IMR-90 (cell line): ENCODE data around the gene MAEA. TPM values are rescaled to one million over a fixed set of nuclear protein-coding genes. Genes with fewer than 3 reads are reported as not detected.

Experiments
- ATAC-seq: fragments of 200-7000 bp; cut with Tn5 transposase; 2 replicates; pipeline ENCODE4 v1.9.1; 2020; ENCODE audit warnings: low read depth, mild to moderate bottlenecking, moderate library complexity
- BruUV-seq: library from RNA; stranded (reverse); fragments of 400-500 nt; replicated peaks from 2 replicates; lab custom pipeline; 2021; lab: Mats Ljungman, UMichigan
- CTCF ChIA-PET: fragments of 300-600 bp; formaldehyde crosslinking; extraction: SDS; loops from one replicate; lab custom pipeline; 2021; ENCODE audit warnings: antibody characterized with exemption; lab: Yijun Ruan, JAX
- POLR2A ChIA-PET: fragments of 300-600 bp; sonication (Branson Sonifier 250); formaldehyde crosslinking; loops from one replicate; lab custom pipeline; 2022; ENCODE audit warnings: antibody characterized with exemption; ENCODE audit not compliant: unreplicated experiment; lab: Charles Lee
- DNase-seq: peaks from one replicate; pipeline ENCODE4 v3.0.0; 2013
- H2AFZ ChIP-seq: replicated peaks from 2 replicates; pipeline ENCODE3; 2013; ENCODE audit warnings: low read length, mild to moderate bottlenecking; ENCODE audit not compliant: poor library complexity
- H2AK5ac ChIP-seq: 2 replicates; pipeline ENCODE4 v1.6.1; 2013; ENCODE audit warnings: low read depth, low read length, inconsistent platforms
- H2AK9ac ChIP-seq: replicated peaks from 2 replicates; pipeline ENCODE3; 2013; ENCODE audit warnings: mild to moderate bottlenecking, low read depth, low read length, moderate library complexity; ENCODE audit not compliant: poor library complexity
- H2BK120ac ChIP-seq: 2 replicates; pipeline ENCODE4 v1.6.1; 2013; ENCODE audit warnings: low read depth, low read length, inconsistent platforms
- H2BK15ac ChIP-seq: 3 replicates; pipeline ENCODE4 v1.6.1; 2013; ENCODE audit warnings: low read depth, low read length, inconsistent platforms
- H2BK20ac ChIP-seq: 2 replicates; pipeline ENCODE4 v1.6.1; 2013; ENCODE audit warnings: low read depth, mild to moderate bottlenecking, inconsistent platforms, low read length, moderate library complexity
- H2BK5ac ChIP-seq: 2 replicates; pipeline ENCODE4 v1.6.1; 2013; ENCODE audit warnings: mild to moderate bottlenecking, low read depth, low read length, inconsistent platforms; ENCODE audit not compliant: poor library complexity, severe bottlenecking
- H3K14ac ChIP-seq: replicated peaks from 2 replicates; pipeline ENCODE4 v1.6.1; 2013; ENCODE audit warnings: low read depth, low read length, inconsistent platforms
- H3K18ac ChIP-seq: 2 replicates; pipeline ENCODE4 v1.6.1; 2013; ENCODE audit warnings: low read depth, low read length, control low read depth
- H3K23ac ChIP-seq: 2 replicates; pipeline ENCODE4 v1.6.1; 2013; ENCODE audit warnings: low read depth, low read length, inconsistent platforms
- H3K27ac ChIP-seq: 2 replicates; pipeline ENCODE4 v1.5.1; 2013; ENCODE audit warnings: mild to moderate bottlenecking, control low read depth, low read length; ENCODE audit not compliant: insufficient read depth
- H3K27me3 ChIP-seq: 2 replicates; pipeline ENCODE4 v1.6.1; 2013; ENCODE audit warnings: low read length; ENCODE audit not compliant: control insufficient read depth, insufficient read depth
- H3K36me3 ChIP-seq: 2 replicates; pipeline ENCODE4 v1.6.1; 2013; ENCODE audit warnings: low read length, mixed read lengths; ENCODE audit not compliant: control insufficient read depth, insufficient read depth
- H3K4ac ChIP-seq: 2 replicates; pipeline ENCODE4 v1.6.1; 2013; ENCODE audit warnings: low read depth, low read length, inconsistent platforms
- H3K4me1 ChIP-seq: 2 replicates; pipeline ENCODE4 v1.6.1; 2013; ENCODE audit warnings: low read length, mixed read lengths; ENCODE audit not compliant: control insufficient read depth, insufficient read depth
- H3K4me2 ChIP-seq: 2 replicates; pipeline ENCODE4 v1.6.1; 2013; ENCODE audit warnings: low read depth, mild to moderate bottlenecking, control low read depth, low read length, moderate library complexity
- H3K4me3 ChIP-seq: 2 replicates; pipeline ENCODE4 v1.5.1; 2013; ENCODE audit warnings: low read depth, mild to moderate bottlenecking, control low read depth, low read length, moderate library complexity; ENCODE audit not compliant: insufficient read depth
- H3K56ac ChIP-seq: 2 replicates; pipeline ENCODE4 v1.6.1; 2013; ENCODE audit warnings: low read length, inconsistent platforms; ENCODE audit not compliant: insufficient read depth; ENCODE audit errors: extremely low read depth
- H3K79me1 ChIP-seq, 2 experiments: 2 replicates each; pipeline ENCODE4 v1.6.1; 2013; ENCODE audit warnings: low read length in 2 of 2, inconsistent platforms in 1 of 2, low read depth in 1 of 2
- H3K9ac ChIP-seq: 2 replicates; pipeline ENCODE4 v1.6.1; 2013; ENCODE audit warnings: low read depth, low read length, control low read depth
- H3K9me1 ChIP-seq: 2 replicates; pipeline ENCODE4 v1.6.1; 2013; ENCODE audit warnings: low read length, inconsistent platforms; ENCODE audit not compliant: insufficient read depth
- H3K9me3 ChIP-seq: 2 replicates; pipeline ENCODE4 v1.6.1; 2013; ENCODE audit warnings: low read length; ENCODE audit not compliant: control insufficient read depth, insufficient read depth
- H4K20me1 ChIP-seq: 2 replicates; pipeline ENCODE4 v1.6.1; 2013; ENCODE audit warnings: low read length, inconsistent platforms; ENCODE audit not compliant: insufficient read depth
- H4K5ac ChIP-seq: 2 replicates; pipeline ENCODE4 v1.6.1; 2013; ENCODE audit warnings: mild to moderate bottlenecking, low read depth, low read length, control low read depth
- H4K8ac ChIP-seq, 2 experiments: 2 replicates each; pipeline ENCODE4 v1.6.1; 2013; ENCODE audit warnings: low read depth in 2 of 2, low read length in 2 of 2, control low read depth in 1 of 2, inconsistent platforms in 1 of 2
- H4K91ac ChIP-seq: 2 replicates; pipeline ENCODE4 v1.6.1; 2013; ENCODE audit warnings: low read depth, low read length, inconsistent platforms; ENCODE audit not compliant: insufficient read depth
- CHD1 ChIP-seq: IDR thresholded peaks from 2 replicates; pipeline ENCODE4 v1.6.1; 2012; ENCODE audit warnings: low read depth, low read length, improper control_type of control experiment
- ELK1 ChIP-seq: fragments of 150-350 bp; IDR thresholded peaks from 2 replicates; pipeline ENCODE4 v1.6.1; 2016; ENCODE audit warnings: low read depth, mild to moderate bottlenecking, low read length, moderate library complexity, borderline replicate concordance
- FOS ChIP-seq: fragments of 150-350 bp; IDR thresholded peaks from 2 replicates; pipeline ENCODE4 v1.6.1; 2016; ENCODE audit warnings: low read depth, low read length
- MXI1 ChIP-seq: IDR thresholded peaks from 2 replicates; pipeline ENCODE4 v1.6.1; 2012; ENCODE audit warnings: low read depth, mild to moderate bottlenecking, low read length, moderate library complexity, borderline replicate concordance
- POLR2A ChIP-seq: IDR thresholded peaks from 2 replicates; pipeline ENCODE4 v1.6.1; 2012; ENCODE audit warnings: mild to moderate bottlenecking, low read depth, low read length
- RAD21 ChIP-seq: IDR thresholded peaks from 2 replicates; pipeline ENCODE4 v1.6.1; 2012; ENCODE audit warnings: low read length, improper control_type of control experiment
- RCOR1 ChIP-seq: IDR thresholded peaks from 2 replicates; pipeline ENCODE4 v1.6.1; 2012; ENCODE audit warnings: mild to moderate bottlenecking, low read length, improper control_type of control experiment; ENCODE audit not compliant: insufficient replicate concordance
- RFX5 ChIP-seq: IDR thresholded peaks from 2 replicates; pipeline ENCODE4 v1.8.0; 2012; ENCODE audit warnings: low read depth, mild to moderate bottlenecking, low read length, moderate library complexity
- SMC3 ChIP-seq: fragments of 150-350 bp; IDR thresholded peaks from 2 replicates; pipeline ENCODE4 v1.6.1; 2016; ENCODE audit warnings: low read depth, mild to moderate bottlenecking, antibody characterized with exemption, low read length, moderate library complexity
- USF2 ChIP-seq: fragments of 150-350 bp; IDR thresholded peaks from 2 replicates; pipeline ENCODE4 v1.6.1; 2017; ENCODE audit warnings: mild to moderate bottlenecking, antibody characterized with exemption, low read length, low read depth
- WGBS, 2 experiments: methylation state at CpG; one replicate each; pipeline versions ENCODE4 v1.1.5 to v1.1.7; 2013; ENCODE audit warnings: missing lambda C conversion rate in 2 of 2; ENCODE audit not compliant: insufficient read length in 1 of 2; ENCODE audit errors: extremely low coverage in 2 of 2; 5-methylcytosine and 5-hydroxymethylcytosine counted together
- dilution Hi-C: fragments of 300-500 bp; cut with HindIII; formaldehyde crosslinking; loops from one replicate; pipeline ENCODE4 v1.14.3; 2018; ENCODE audit warnings: low sequenced_read_pairs; ENCODE audit not compliant: unreplicated experiment
- in situ Hi-C: fragments of 300-500 bp; cut with MboI; formaldehyde crosslinking; loops from 3 replicates; pipeline ENCODE4 v1.14.3; 2019; ENCODE audit warnings: low sequenced_read_pairs, inconsistent platforms, mixed read lengths
- intact Hi-C: fragments of 100-400 bp; cut with micrococcal nuclease; formaldehyde crosslinking; loops from 2 replicates; pipeline ENCODE4 v1.10.0; 2022
- polyA plus RNA-seq, 3 experiments: library from polyadenylated mRNA; depleted of rRNA; stranded (reverse); fragments of >200 nt; gene quantifications; 2 replicates each; pipeline ENCODE4 v1.2.3, GENCODE V29; 2012; ENCODE audit warnings: low replicate concordance in 1 of 3
- total RNA-seq: library from RNA; depleted of rRNA; stranded (reverse); fragments of >200 nt; gene quantifications from 2 replicates; pipeline ENCODE4 v1.2.3, GENCODE V29; 2012

The MAEA gene
- total and polyA plus RNA-seq, 2 of the 4 experiments (the other 2 are of a cell fraction): 61.5 to 108 TPM

- H2BK120ac ChIP-seq: no peak overlapping the region
- H4K8ac ChIP-seq: no peak overlapping the region
- H3K4ac ChIP-seq: no peak overlapping the region
- ChIA-PET CTCF (no interaction called here), POLR2A (no interaction called here)
- TF ChIP-seq RFX5 (no peak), RCOR1 (no peak), ELK1 (no peak), FOS (no peak), CHD1 (no peak), RAD21 (no peak), POLR2A (no peak), USF2 (no peak), MXI1 (no peak), SMC3 (no peak)
- no peaks in the 10 kb centered on the region for H3K79me1 ChIP-seq
- H2AFZ ChIP-seq: no peak overlapping the region
- no peaks in the 10 kb centered on the region for H3K27me3 ChIP-seq
- intact Hi-C loops (loop anchor here (10.0 kb wide), 1 partner anchor 356 kb away; the partner anchor contains the start of genes TACC3 and TMEM129), in situ Hi-C loops (no loop called here), dilution Hi-C loops (no loop called here)
- no peak overlapping the region for H3K18ac ChIP-seq
- H3K23ac ChIP-seq: no peak overlapping the region
- no TSS peak for BruUV-seq
- no peaks in the 10 kb centered on the region; the same call in 1 of the 2 replicates for H3K9me1 ChIP-seq
- no peak overlapping the region for H3K27ac ChIP-seq
- H2BK15ac ChIP-seq: no peak overlapping the region
- WGBS, 2 experiments: 93% methylated on average over 14 of the region's 24 CpGs; no CpG with 5 or more reads in 1 of the 2 experiments
- no peaks in the 10 kb centered on the region; the same call in 1 of the 2 replicates for H3K9me3 ChIP-seq
- no peak overlapping the region for H3K56ac ChIP-seq
- H3K14ac ChIP-seq: no peak overlapping the region
- no peak overlapping the region for H4K91ac ChIP-seq
- peaks cover 21% of the 10 kb centered on the region for H3K36me3 ChIP-seq
- DNase-seq (no peak), ATAC-seq (no peak)
- H2BK5ac ChIP-seq: no peak overlapping the region
- no peak overlapping the region for H3K4me3 ChIP-seq
- no peak overlapping the region for H3K4me2 ChIP-seq
- no peaks in the 10 kb centered on the region for H4K20me1 ChIP-seq
- H2AK9ac ChIP-seq: peak overlapping the region; percentile 7
- no peaks in the 10 kb centered on the region for H3K4me1 ChIP-seq
- no peak overlapping the region for H4K5ac ChIP-seq
- no peak overlapping the region for H2BK20ac ChIP-seq
- H3K9ac ChIP-seq: no peak overlapping the region
- no peak overlapping the region for H2AK5ac ChIP-seq
Measured at GRCh38 chr4:1368421-1369090, 78.9 kb downstream of the MAEA start.
